HEK293 (cell line): ENCODE data around the gene GAK.

Experiments
- BCL11A ChIP-seq: fragments of 450-650 bp; formaldehyde crosslinking; IDR thresholded peaks from 2 replicates; pipeline ENCODE4 v1.5.1; 2016; ENCODE audit warnings: low read depth, missing biosample characterization, missing genetic modification characterization
- CTCF ChIP-seq: fragments of 450-650 bp; formaldehyde crosslinking; IDR thresholded peaks from 2 replicates; pipeline ENCODE4 v1.5.1; 2016; ENCODE audit warnings: missing biosample characterization, missing genetic modification characterization
- HOXA7 ChIP-seq: sonication (generic); formaldehyde crosslinking; IDR thresholded peaks from 2 replicates; pipeline ENCODE4 v1.8.1; 2022; ENCODE audit warnings: missing genetic modification reagents, borderline replicate concordance
- SALL2 ChIP-seq: fragments of 450-650 bp; formaldehyde crosslinking; IDR thresholded peaks from 2 replicates; pipeline ENCODE4 v1.5.0; 2017; ENCODE audit warnings: missing biosample characterization, mild to moderate bottlenecking, missing genetic modification characterization, borderline replicate concordance
- TCF7L2 ChIP-seq: IDR thresholded peaks from 2 replicates; pipeline ENCODE4 v1.6.1; 2011; ENCODE audit warnings: low read depth, mild to moderate bottlenecking, inconsistent platforms, low read length, moderate library complexity, borderline replicate concordance
- YY1 ChIP-seq: fragments of 450-650 bp; formaldehyde crosslinking; IDR thresholded peaks from 2 replicates; pipeline ENCODE4 v1.5.1; 2018; ENCODE audit warnings: missing biosample characterization, missing genetic modification characterization
- ZBTB20 ChIP-seq: fragments of 450-650 bp; formaldehyde crosslinking; IDR thresholded peaks from 2 replicates; pipeline ENCODE4 v1.5.1; 2016; ENCODE audit warnings: missing biosample characterization, missing genetic modification characterization
- ZEB2 ChIP-seq: fragments of 450-650 bp; formaldehyde crosslinking; IDR thresholded peaks from 2 replicates; pipeline ENCODE4 v1.5.1; 2016; ENCODE audit warnings: missing biosample characterization, missing genetic modification characterization
- ZFP69B ChIP-seq: fragments of 450-650 bp; formaldehyde crosslinking; IDR thresholded peaks from 2 replicates; pipeline ENCODE4 v1.5.1; 2016; ENCODE audit warnings: missing biosample characterization, missing genetic modification characterization
- ZNF549 ChIP-seq: fragments of 450-650 bp; IDR thresholded peaks from 2 replicates; pipeline ENCODE4 v1.5.1; 2018; ENCODE audit warnings: missing biosample characterization, missing genetic modification characterization, mild to moderate bottlenecking, inconsistent platforms, moderate library complexity
- ZNF585B ChIP-seq: fragments of 450-650 bp; formaldehyde crosslinking; IDR thresholded peaks from 2 replicates; pipeline ENCODE4 v1.5.1; 2016; ENCODE audit warnings: missing biosample characterization, missing genetic modification characterization
- ZNF747 ChIP-seq: fragments of 450-650 bp; formaldehyde crosslinking; IDR thresholded peaks from 2 replicates; pipeline ENCODE4 v1.5.1; 2016; ENCODE audit warnings: missing biosample characterization, missing genetic modification characterization
- ZSCAN30 ChIP-seq: fragments of 450-650 bp; IDR thresholded peaks from 2 replicates; pipeline ENCODE4 v1.5.1; 2018; ENCODE audit warnings: missing biosample characterization, mild to moderate bottlenecking, missing genetic modification characterization, moderate library complexity

GRCh38 chr4:895596-895995 is 36.5 kb downstream of the GAK start:
- no peak for TF ChIP-seq SALL2 (tag by site-specific recombination)
- TF ChIP-seq CTCF = no peak
- TF ChIP-seq ZFP69B (tag by site-specific recombination) = no peak
- no peak for TF ChIP-seq BCL11A (tag by site-specific recombination)
- no peak for TF ChIP-seq ZEB2
- no peak for TF ChIP-seq YY1 (tag by site-specific recombination)
- no peak for TF ChIP-seq ZNF549 (tag by site-specific recombination)
- TF ChIP-seq ZSCAN30 (tag by site-specific recombination) = no peak
- no peak for TF ChIP-seq HOXA7 (CRISPR knock-in tag)
- no peak for TF ChIP-seq ZNF747
- TF ChIP-seq TCF7L2 = no peak
- no peak for TF ChIP-seq ZNF585B (tag by site-specific recombination)
- no peak for TF ChIP-seq ZBTB20 (tag by site-specific recombination)
